ENCODE results near the gene CHRNA9. TPM values are rescaled to one million over a fixed set of nuclear protein-coding genes. Genes with fewer than 3 reads are reported as not detected.
A peak's percentile ranks its signal among the peaks of the same experiment; 100 is the strongest.

The CHRNA9 gene
- total and polyA plus RNA-seq, 2 of the 13 experiments (the other 11 are each of a cell fraction or from before 2014, with no cell fraction given) = not detected

DNA sequence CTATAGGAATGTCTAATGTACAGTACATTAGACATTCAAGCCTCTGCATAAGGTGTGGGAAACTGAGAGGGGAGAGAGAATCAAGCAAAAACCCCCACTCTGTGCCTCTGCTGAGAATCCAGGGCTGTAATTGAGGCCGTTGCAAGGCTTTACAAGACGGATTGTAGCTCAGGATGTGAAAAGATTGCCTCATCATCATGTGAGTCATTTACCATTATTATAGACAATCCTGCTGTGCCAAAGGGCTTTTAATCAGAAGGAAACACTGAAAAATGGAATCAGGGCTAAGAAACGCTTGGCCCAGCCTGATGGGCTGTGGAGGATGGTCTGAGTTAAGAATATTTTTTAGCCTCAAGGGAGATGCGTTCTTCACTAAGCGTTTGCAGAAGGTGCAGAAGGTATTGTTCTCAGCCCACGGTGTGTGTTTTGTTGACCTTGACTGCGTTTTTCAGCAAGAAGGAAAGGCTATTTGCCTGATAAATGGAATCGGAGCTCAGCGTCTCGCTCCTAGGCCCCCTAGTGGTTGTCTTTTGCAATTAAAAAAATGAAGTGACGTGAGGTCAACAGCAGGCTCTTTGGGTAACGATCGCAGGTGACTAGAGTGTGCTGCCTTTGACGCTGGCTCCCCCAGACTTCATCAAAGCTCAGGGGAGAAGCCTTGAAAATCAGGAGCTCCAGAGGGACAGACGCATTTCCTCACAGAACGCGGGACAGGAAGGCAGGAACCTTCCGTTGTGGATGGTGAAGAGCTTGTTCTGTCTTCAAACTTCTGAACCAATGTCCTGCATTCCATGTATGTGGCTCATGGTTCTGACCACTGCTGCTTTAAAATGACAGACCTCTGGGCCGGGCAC lies 18.1 kb upstream of the CHRNA9 start:
- H3K79me2 ChIP-seq (ENCODE audit: insufficient read depth, low read length) = no peaks in the 10 kb centered on the region
- H3K36me3 ChIP-seq (replicated peaks in 1 of 2; ENCODE audit: control insufficient read depth in 1 of 2, insufficient read depth in 2 of 2, low read length in 2 of 2) = no peaks in the 10 kb centered on the region
- ATAC-seq (peak; percentile 92), FAIRE-seq (peak; percentile 87), DNase-seq (ENCODE audit: low spot score) (peak; percentile 47)
- in situ Hi-C loops (cut with HindIII; ENCODE audit: extremely low pct_ligation_motif_present, low pct_unique_long_range_greater_than_20kb) = loop anchor here (10.0 kb wide), 1 partner anchor 262 kb away; the partner anchor contains the start of gene N4BP2
- ChIA-PET POLR2A (interaction anchor here (0.8 kb wide), 1 partner anchor 11 kb away, joined by 3 read pairs; no protein-coding TSS in a partner anchor), CTCF (ENCODE audit: low intra/inter-chr PET ratio, low total read pairs) (interaction anchor here (1.2 to 1.9 kb wide), 2 partner anchors 167 to 168 kb away, joined by 3 to 7 read pairs; no protein-coding TSS in a partner anchor)
- H3K27me3 ChIP-seq (ENCODE audit: control insufficient read depth in 1 of 2, insufficient read depth in 2 of 2, low read length in 2 of 2) = 0 out of 5 replicates have a peak, but pooled peaks cover 0 to 1% of the 10 kb centered on the region in 2 experiments
- H3K4me2 ChIP-seq (ENCODE audit: low read depth, low read length) = peak overlapping the region; percentile 83
- H3K4me1 ChIP-seq (ENCODE audit: insufficient read depth, low read length) = peaks cover 15% of the 10 kb centered on the region
- H3K9me3 ChIP-seq (ENCODE audit: low read length) = no peaks in the 10 kb centered on the region
- peak overlapping the region in 1 of 3 experiments; percentile 37; a peak in 2 of 6 replicates for H3K4me3 ChIP-seq (replicated peaks in 1 of 3; ENCODE audit: insufficient read depth in 1 of 3, low read depth in 2 of 3, low read length in 3 of 3)
- H3K27ac ChIP-seq (ENCODE audit: extremely low read length, insufficient read depth, low read length) = no peak overlapping the region
- WGBS (ENCODE audit: low lambda C conversion rate) = 4% methylated on average over 14 of the region's 19 CpGs
- H2AFZ ChIP-seq (ENCODE audit: low read length) = peak overlapping the region; percentile 95
- no peaks in the 10 kb centered on the region for H4K20me1 ChIP-seq (ENCODE audit: insufficient read depth, low read length)
- no peak overlapping the region for H3K9ac ChIP-seq (ENCODE audit: insufficient read depth, low read depth, low read length)
- intact Hi-C loops (cut with micrococcal nuclease; ENCODE audit: unreplicated experiment) = no loop called here
- BruUV-seq (replicated peaks) = no TSS peak
- TF ChIP-seq, protein P1, sequence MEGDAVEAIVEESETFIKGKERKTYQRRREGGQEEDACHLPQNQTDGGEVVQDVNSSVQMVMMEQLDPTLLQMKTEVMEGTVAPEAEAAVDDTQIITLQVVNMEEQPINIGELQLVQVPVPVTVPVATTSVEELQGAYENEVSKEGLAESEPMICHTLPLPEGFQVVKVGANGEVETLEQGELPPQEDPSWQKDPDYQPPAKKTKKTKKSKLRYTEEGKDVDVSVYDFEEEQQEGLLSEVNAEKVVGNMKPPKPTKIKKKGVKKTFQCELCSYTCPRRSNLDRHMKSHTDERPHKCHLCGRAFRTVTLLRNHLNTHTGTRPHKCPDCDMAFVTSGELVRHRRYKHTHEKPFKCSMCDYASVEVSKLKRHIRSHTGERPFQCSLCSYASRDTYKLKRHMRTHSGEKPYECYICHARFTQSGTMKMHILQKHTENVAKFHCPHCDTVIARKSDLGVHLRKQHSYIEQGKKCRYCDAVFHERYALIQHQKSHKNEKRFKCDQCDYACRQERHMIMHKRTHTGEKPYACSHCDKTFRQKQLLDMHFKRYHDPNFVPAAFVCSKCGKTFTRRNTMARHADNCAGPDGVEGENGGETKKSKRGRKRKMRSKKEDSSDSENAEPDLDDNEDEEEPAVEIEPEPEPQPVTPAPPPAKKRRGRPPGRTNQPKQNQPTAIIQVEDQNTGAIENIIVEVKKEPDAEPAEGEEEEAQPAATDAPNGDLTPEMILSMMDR (CRISPR knock-in tag; IDR thresholded peaks at IDR 0.05) = peak; percentile 80
- TF ChIP-seq SETDB1 (CRISPR knock-in tag; IDR thresholded peaks at IDR 0.05; ENCODE audit: borderline replicate concordance) (no peak), KDM2A (CRISPR knock-in tag; IDR thresholded peaks at IDR 0.05; ENCODE audit: borderline replicate concordance, low read depth) (0 out of 2 replicates have a peak, but pooled peaks have one; percentile 24), XRCC5 (optimal IDR thresholded peaks at IDR 0.05; ENCODE audit: low read length) (peak; percentile 67), STAG1 (CRISPR knock-in tag; IDR thresholded peaks at IDR 0.05) (peak; percentile 63), ZMYM4 (CRISPR knock-in tag; IDR thresholded peaks at IDR 0.05) (peak; percentile 46; the same call in 1 of the 2 replicates), RARA (CRISPR knock-in tag; IDR thresholded peaks at IDR 0.05) (no peak), SMAD3 (CRISPR knock-in tag; IDR thresholded peaks at IDR 0.05) (0 out of 2 replicates have a peak, but pooled peaks have one; percentile 22), SOX13 (IDR thresholded peaks at IDR 0.05) (no peak), SOX13 (CRISPR knock-in tag; conservative IDR thresholded peaks at IDR 0.05 in 1 of 2, IDR thresholded peaks at IDR 0.05 in 1 of 2) (peak in 1 of 2 experiments; percentile 37; a peak in 1 of 4 replicates), ATM (IDR thresholded peaks at IDR 0.05; ENCODE audit: borderline replicate concordance) (no peak)
- TF ChIP-seq, protein P2, sequence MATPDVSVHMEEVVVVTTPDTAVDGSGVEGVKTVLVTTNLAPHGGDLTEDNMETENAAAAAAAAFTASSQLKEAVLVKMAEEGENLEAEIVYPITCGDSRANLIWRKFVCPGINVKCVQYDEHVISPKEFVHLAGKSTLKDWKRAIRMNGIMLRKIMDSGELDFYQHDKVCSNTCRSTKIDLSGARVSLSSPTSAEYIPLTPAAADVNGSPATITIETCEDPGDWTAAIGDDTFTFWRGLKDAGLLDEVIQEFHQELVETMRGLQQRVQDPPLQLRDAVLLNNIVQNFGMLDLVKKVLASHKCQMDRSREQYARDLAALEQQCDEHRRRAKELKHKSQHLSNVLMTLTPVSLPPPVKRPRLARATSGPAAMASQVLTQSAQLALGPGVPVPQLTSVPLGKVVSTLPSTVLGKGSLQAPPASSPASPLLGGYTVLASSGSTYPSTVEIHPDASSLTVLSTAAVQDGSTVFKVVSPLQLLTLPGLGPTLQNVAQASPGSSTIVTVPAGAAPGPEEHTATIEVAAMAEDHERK (CRISPR knock-in tag; IDR thresholded peaks at IDR 0.05; ENCODE audit: low read depth) = no peak
- TF ChIP-seq, protein P3, sequence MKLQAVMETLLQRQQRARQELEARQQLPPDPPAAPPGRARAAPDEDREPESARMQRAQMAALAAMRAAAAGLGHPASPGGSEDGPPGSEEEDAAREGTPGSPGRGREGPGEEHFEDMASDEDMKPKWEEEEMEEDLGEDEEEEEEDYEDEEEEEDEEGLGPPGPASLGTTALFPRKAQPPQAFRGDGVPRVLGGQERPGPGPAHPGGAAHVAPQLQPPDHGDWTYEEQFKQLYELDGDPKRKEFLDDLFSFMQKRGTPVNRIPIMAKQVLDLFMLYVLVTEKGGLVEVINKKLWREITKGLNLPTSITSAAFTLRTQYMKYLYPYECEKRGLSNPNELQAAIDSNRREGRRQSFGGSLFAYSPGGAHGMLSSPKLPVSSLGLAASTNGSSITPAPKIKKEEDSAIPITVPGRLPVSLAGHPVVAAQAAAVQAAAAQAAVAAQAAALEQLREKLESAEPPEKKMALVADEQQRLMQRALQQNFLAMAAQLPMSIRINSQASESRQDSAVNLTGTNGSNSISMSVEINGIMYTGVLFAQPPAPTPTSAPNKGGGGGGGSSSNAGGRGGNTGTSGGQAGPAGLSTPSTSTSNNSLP (IDR thresholded peaks at IDR 0.05; ENCODE audit: low read depth, low read length) = peak; percentile 62; the same call in 1 of the 2 replicates
- TF ChIP-seq, protein P4, sequence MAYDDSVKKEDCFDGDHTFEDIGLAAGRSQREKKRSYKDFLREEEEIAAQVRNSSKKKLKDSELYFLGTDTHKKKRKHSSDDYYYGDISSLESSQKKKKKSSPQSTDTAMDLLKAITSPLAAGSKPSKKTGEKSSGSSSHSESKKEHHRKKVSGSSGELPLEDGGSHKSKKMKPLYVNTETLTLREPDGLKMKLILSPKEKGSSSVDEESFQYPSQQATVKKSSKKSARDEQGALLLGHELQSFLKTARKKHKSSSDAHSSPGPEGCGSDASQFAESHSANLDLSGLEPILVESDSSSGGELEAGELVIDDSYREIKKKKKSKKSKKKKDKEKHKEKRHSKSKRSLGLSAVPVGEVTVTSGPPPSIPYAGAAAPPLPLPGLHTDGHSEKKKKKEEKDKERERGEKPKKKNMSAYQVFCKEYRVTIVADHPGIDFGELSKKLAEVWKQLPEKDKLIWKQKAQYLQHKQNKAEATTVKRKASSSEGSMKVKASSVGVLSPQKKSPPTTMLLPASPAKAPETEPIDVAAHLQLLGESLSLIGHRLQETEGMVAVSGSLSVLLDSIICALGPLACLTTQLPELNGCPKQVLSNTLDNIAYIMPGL (CRISPR knock-in tag; IDR thresholded peaks at IDR 0.05; ENCODE audit: borderline replicate concordance in 1 of 2, low read depth in 1 of 2) = 0 out of 4 replicates have a peak, but pooled peaks have one; percentile 24 to 36
